ENCODE results near the gene GALNTL6.
A peak's percentile ranks its signal among the peaks of the same experiment; 100 is the strongest.

The GALNTL6 gene

DNA sequence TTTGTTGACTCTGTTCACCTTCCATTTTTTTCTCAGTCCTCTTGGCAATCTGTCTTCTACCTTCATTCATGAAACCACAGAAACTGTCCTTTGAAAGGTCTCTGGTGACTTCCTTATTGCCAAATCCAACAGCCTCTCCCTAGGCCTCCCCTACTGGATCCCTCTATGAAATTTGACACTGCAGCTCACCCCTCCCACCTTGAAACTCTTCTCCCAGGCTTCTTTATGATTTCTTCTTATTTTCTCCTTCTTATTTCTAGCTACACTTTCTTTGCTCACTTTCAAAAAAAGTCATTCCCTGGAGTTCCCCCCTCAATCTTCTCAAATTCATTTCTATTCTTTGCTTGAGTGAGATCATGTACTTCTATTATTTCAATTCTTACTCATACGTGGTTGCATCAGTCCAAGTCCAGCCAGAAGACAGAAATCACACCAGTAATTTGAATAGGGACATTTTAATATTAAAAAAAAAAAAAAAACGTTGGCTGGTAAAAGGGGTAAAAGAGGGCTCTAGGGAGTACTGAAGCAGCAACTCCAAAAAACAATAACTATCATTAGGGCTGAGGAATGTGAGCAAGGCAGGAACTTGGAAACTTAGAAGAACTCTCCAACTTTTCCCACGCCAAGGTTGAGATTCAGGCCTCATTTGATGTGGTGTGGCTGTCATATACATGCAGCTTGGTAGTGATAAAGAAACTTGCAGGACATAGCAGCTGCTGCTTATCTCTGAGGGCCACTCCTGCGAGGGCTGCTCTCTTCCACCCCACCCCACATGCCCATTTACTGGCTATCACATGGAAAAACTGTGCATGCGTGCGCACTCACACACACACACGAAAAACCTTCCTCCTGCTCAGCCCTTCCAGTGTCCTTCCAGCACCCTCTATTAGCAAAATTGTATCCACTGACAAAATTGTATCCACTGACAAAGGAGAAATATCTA lies 1185.6 kb downstream of the GALNTL6 start:
- no peaks in the 10 kb centered on the region for H3K36me3 Mint-ChIP-seq (ENCODE audit: low read depth)

GRCh38 chr4:173001571-173001970 lies 1188.4 kb downstream of the GALNTL6 start:
- DNase-seq = no peak
- no peak overlapping the region for H3K4me3 Mint-ChIP-seq
- H3K4me1 Mint-ChIP-seq = peaks cover 14% of the 10 kb centered on the region
- H3K36me3 Mint-ChIP-seq (ENCODE audit: low read depth) = no peaks in the 10 kb centered on the region
- TF ChIP-seq CTCF (IDR thresholded peaks at IDR 0.05) = no peak
- no peaks in the 10 kb centered on the region for H3K9me3 Mint-ChIP-seq
- H3K27ac Mint-ChIP-seq = no peak overlapping the region
- no peaks in the 10 kb centered on the region for H3K27me3 Mint-ChIP-seq (ENCODE audit: low read depth, poor library complexity)

More for the DNA sequence above, 1185.6 kb downstream of the GALNTL6 start:
- no peak for TF ChIP-seq CTCF (IDR thresholded peaks at IDR 0.05)
- no peak for DNase-seq
- Mint-ChIP-seq H3K27ac (peak overlapping the region; percentile 6), H3K27me3 (ENCODE audit: low read depth, poor library complexity) (no peaks in the 10 kb centered on the region), H3K4me3 (no peak overlapping the region), H3K9me3 (no peaks in the 10 kb centered on the region), H3K4me1 (peaks cover 14% of the 10 kb centered on the region)

GRCh38 chr4:173002830-173003561 lies 1189.8 kb downstream of the GALNTL6 start:
- Mint-ChIP-seq H3K27me3 (ENCODE audit: low read depth, poor library complexity) (no peaks in the 10 kb centered on the region), H3K4me3 (no peak overlapping the region), H3K4me1 (peaks cover 8% of the 10 kb centered on the region), H3K9me3 (no peaks in the 10 kb centered on the region), H3K36me3 (ENCODE audit: low read depth) (no peaks in the 10 kb centered on the region), H3K27ac (no peak overlapping the region)
- DNase-seq = no peak
- no peak for TF ChIP-seq CTCF (IDR thresholded peaks at IDR 0.05)

GRCh38 chr4:173005912-173006633 lies 1192.9 kb downstream of the GALNTL6 start:
- no peak overlapping the region for H3K27ac Mint-ChIP-seq
- no peaks in the 10 kb centered on the region for H3K9me3 Mint-ChIP-seq
- no peak overlapping the region for H3K4me3 Mint-ChIP-seq
- no peaks in the 10 kb centered on the region for H3K36me3 Mint-ChIP-seq (ENCODE audit: low read depth)
- no peak for DNase-seq
- H3K4me1 Mint-ChIP-seq = no peaks in the 10 kb centered on the region
- no peak for TF ChIP-seq CTCF (IDR thresholded peaks at IDR 0.05)
- H3K27me3 Mint-ChIP-seq (ENCODE audit: low read depth, poor library complexity) = no peaks in the 10 kb centered on the region

- no peaks in the 10 kb centered on the region for H3K4me1 Mint-ChIP-seq
- H3K36me3 Mint-ChIP-seq (ENCODE audit: low read depth) = no peaks in the 10 kb centered on the region
- H3K27me3 Mint-ChIP-seq (ENCODE audit: low read depth, poor library complexity) = peaks cover 3% of the 10 kb centered on the region
- H3K27ac Mint-ChIP-seq = no peak overlapping the region
- H3K4me3 Mint-ChIP-seq = no peak overlapping the region
- no peak for DNase-seq
- no peaks in the 10 kb centered on the region for H3K9me3 Mint-ChIP-seq
- TF ChIP-seq CTCF (IDR thresholded peaks at IDR 0.05) = no peak
These were observed 1195.2 kb downstream of the GALNTL6 start for GRCh38 chr4:173008436-173008835.
